CD4-positive, alpha-beta T cell treated with Interleukin-4 for 4 hours (primary cell): ENCODE results near the gene TET2.

Experiments used
- DNase-seq: peaks from one replicate; pipeline ENCODE4 v3.0.0-alpha.2; 2020

Gene TET2

DNA sequence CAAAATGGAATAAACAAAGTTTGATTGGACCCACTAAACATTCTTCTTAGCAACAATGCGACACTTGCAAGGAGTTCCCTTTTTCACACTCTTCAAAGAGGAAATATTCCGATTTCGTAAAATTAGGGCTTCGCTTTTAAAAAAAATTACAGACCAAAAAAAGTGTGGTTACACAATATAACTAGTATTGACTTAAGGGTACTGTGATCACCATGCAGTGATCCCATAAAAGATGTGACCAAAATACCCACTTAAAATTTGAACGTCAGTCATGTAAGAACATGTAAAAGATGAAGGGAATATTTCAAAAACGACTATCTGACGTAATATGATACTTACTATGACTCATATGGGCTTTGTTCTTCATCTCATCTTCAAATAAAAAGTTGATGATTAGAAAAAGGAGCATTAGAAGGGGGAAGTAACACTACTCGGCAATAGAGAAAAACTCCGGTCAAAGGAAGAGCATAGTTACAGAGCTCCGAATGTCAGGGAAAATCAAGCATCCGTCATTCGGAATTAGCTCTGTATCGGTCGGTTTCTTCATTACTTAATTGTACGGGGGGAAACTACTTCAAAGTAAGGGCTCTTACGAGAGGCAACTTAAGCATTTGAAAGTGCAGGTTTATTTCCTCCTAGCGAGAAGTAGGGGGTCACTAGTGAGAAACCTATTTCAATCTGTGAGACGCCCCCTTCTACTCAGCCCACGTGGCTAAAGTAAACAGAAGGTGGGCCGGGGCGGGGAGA is 1.3 kb upstream of the TET2 start:
- peak; percentile 11 for DNase-seq

DNA sequence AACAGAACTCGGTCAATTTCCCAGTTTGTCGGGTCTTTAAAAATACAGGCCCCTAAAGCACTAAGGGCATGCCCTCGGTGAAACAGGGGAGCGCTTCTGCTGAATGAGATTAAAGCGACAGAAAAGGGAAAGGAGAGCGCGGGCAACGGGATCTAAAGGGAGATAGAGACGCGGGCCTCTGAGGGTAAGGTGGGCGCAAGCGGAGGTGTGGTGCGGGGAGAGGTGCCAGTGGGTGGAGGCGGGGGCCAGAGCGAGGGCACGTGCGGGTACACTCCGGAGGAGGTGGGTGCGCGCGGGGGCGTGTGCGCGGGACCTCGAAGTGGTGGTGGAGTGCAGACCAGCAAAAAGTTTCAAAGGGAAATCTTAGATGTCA is 787 bp upstream of the TET2 start:
- peak; percentile 8 for DNase-seq

- no peak for DNase-seq
Measured at GRCh38 chr4:105147016-105147552, 408 bp downstream of the TET2 start.

- DNase-seq: peak; percentile 29
Measured at GRCh38 chr4:105147553-105148161, 981 bp downstream of the TET2 start.

DNA sequence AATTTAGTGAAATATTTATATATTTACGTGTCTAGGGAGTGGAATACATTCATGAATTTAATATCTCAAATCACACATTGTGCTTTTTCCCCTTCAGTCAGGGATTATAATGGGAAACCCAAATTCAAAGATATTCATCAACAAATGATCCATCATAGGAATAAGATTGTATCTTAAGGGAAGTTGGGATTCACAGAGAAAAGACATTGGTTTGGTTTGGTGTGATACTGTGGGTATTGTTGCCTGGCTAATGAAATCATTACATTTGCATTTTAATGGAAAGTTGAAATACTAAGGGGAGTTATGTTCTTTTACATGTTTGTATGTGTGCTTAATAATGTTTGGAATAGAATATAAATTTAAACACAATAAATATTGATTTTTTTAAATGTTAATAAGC is 1.7 kb downstream of the TET2 start:
- no peak for DNase-seq

- no peak for DNase-seq
Measured at GRCh38 chr4:105148776-105149175, 2.1 kb downstream of the TET2 start.

DNA sequence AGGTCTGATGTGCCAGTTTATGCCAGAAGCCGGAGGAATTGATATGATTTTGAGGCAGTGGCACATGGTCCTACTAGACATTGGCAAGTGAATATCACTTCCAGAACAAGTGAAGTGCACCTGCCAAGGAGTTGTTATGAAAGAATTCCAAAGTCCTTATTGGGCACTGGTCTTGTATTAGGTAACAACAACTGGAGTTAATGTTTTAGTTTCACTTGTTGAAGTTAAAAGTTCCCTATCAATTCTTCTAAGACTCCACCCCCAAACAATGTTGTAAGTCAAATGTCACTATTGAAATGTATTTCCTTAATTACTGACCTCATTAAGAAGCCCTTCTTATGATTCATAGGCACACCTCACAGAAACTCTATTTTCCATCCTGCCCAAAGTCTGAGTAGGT is 3.1 kb downstream of the TET2 start:
- no peak for DNase-seq

- DNase-seq: no peak
Measured at GRCh38 chr4:105150503-105150902, 3.8 kb downstream of the TET2 start.

- DNase-seq: no peak
Measured at GRCh38 chr4:105153749-105154148, 7.1 kb downstream of the TET2 start.

- DNase-seq: no peak
Measured at GRCh38 chr4:105154576-105154975, 7.9 kb downstream of the TET2 start.

- DNase-seq: no peak
Measured at GRCh38 chr4:105155426-105155825, 8.8 kb downstream of the TET2 start.

DNA sequence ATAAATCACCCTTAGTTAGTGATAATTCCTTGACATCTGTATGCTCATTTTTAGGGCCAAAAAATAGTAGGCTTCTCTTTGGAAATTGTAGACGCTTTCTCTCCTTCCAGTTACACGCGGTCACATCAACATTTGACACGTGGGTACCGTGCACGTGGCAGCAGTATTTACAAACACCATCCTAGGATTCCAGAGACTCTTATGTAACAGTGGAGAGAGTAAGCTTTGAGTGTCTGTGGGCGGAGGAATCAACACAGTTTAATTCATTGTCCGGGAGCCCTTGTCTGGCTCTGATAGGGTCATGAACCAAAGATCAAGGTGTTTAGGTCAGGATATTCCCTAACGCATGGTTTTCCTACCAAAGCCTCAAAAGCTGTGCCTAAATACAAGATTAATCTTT is 12.2 kb downstream of the TET2 start:
- DNase-seq: no peak

GRCh38 chr4:105162123-105162796 is 15.6 kb downstream of the TET2 start:
- no peak for DNase-seq

DNA sequence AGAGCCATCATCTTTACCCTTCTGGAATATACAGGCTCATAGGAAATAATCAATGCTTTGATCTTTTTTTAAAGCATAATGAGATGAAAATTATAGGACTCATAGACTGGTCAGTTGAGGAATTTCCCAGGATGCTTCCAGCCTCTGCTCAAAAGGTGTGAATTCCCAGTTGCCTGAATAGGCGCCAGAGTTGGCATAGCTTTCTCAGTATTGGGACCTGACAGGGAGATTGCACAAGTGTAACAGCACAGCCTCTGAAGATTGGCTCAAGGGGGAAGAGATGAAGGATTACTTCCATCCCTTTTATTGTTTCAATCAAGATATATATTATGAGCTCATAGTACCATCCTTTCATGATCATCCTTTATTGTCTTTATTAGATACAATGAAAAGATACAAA is 17.9 kb downstream of the TET2 start:
- no peak for DNase-seq

DNA sequence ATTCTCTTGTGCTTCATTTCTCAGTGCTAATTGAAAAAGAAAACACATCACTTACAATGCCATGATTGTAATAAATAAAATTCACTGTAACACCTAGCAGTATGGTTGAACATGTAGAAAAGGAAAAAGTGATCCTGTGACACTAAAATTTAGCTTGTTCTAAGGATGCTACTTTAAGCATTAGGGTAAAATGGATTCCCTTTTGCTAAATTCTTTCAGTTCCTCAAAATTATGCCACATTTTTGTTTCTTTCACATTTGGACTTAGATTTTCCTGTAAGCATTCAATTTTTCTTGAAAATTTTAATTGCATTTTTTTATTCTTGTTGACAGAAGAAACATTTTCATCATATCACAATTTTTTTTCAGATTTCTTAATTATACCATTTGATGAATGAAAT is 19.4 kb downstream of the TET2 start:
- DNase-seq: no peak

DNA sequence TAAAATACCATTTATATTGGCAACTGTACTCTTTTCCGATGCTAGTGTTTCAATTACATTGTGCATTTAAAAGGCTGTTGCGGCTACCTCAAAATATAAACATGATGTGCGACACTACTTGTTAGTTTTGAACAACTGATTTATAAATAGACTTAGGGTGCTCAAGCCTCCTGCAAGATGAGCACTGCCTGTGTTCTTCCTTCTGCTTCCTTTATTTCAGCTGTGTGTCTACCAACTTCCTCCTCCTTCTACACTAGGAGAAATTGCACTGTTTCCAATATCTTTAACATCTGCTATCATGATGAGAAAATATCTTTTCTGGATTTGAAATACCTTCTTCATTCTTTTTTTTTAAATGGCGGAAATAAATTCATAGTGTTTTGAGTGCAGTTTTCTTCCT is 24.0 kb downstream of the TET2 start:
- no peak for DNase-seq

GRCh38 chr4:105171912-105172311 is 25.2 kb downstream of the TET2 start:
- DNase-seq: no peak

- no peak for DNase-seq
Measured at GRCh38 chr4:105174098-105174497, 27.4 kb downstream of the TET2 start.

GRCh38 chr4:105179539-105180401 is 33.1 kb downstream of the TET2 start:
- DNase-seq: no peak

- no peak for DNase-seq
Measured at GRCh38 chr4:105181259-105181658, 34.6 kb downstream of the TET2 start.

DNA sequence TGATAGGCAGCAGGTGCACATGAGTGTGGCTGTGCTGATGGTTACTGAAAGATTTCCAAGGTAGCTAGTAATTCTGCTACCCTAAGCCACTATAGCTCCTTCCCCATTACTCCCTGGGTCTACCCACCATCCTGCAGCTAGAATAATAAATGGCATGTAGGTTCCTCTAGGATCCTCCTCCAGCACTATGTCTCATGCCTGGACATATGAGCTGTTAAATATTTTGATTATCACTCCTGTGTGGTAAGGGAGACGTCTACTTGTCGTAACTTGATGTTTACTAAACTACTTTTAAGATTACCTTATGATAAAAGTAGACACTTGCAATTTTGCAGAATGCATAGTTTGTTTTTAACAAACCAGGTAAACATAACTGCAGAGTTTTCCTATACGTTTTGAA is 35.5 kb downstream of the TET2 start:
- DNase-seq: no peak

GRCh38 chr4:105184316-105184980 is 37.8 kb downstream of the TET2 start:
- DNase-seq: no peak
